WTC11 (cell line): ENCODE results near the gene MSX1. TPM values are rescaled to one million over a fixed set of nuclear protein-coding genes. Genes with fewer than 3 reads are reported as not detected.

Experiments used
- ATAC-seq: fragments of 200-7000 bp; cut with Tn5 transposase; 2 replicates; pipeline ENCODE4 v1.10.0; 2021; ENCODE audit warnings: mild to moderate bottlenecking, moderate library complexity
- CTCF ChIA-PET: fragments of 300-600 bp; sonication (Branson Sonifier 250); formaldehyde crosslinking; loops from one replicate; lab custom pipeline; 2021; ENCODE audit warnings: antibody characterized with exemption; lab: Charles Lee
- POLR2A ChIA-PET: fragments of 350-600 bp; sonication (Branson Sonifier 250); formaldehyde crosslinking; loops from one replicate; lab custom pipeline; 2021; ENCODE audit warnings: antibody characterized with exemption; lab: Charles Lee
- DNase-seq: peaks from one replicate; pipeline ENCODE4 v3.0.0; 2021; ENCODE audit warnings: low spot score
- H3K27ac Mint-ChIP-seq: 2 replicates; pipeline ENCODE4 v1.8.0; 2021; ENCODE audit warnings: mixed read lengths
- H3K27me3 Mint-ChIP-seq: 2 replicates; pipeline ENCODE4 v1.8.0; 2021; ENCODE audit warnings: low read depth, mild to moderate bottlenecking, moderate library complexity, mixed read lengths
- H3K36me3 Mint-ChIP-seq: 2 replicates; pipeline ENCODE4 v1.8.0; 2021; ENCODE audit warnings: mixed read lengths
- H3K4me1 Mint-ChIP-seq: 2 replicates; pipeline ENCODE4 v1.8.0; 2022; ENCODE audit warnings: mixed read lengths
- H3K4me3 Mint-ChIP-seq: 2 replicates; pipeline ENCODE4 v1.8.0; 2021; ENCODE audit warnings: mild to moderate bottlenecking, moderate library complexity, mixed read lengths
- H3K9me3 Mint-ChIP-seq: 2 replicates; pipeline ENCODE4 v1.8.0; 2021; ENCODE audit warnings: mixed read lengths
- CDX4 ChIP-seq: fragments of 250-450 bp; sonication (Bioruptor Pico); IDR thresholded peaks from 2 replicates; pipeline ENCODE4 v1.9.0; 2021; ENCODE audit warnings: moderate library complexity, mild to moderate bottlenecking, inconsistent platforms, borderline replicate concordance
- CTCF ChIP-seq: fragments of 200-600 bp; IDR thresholded peaks from 2 replicates; pipeline ENCODE4 v1.8.0; 2022; ENCODE audit warnings: antibody characterized with exemption
- IRF1 ChIP-seq: sonication (generic); formaldehyde crosslinking; IDR thresholded peaks from 2 replicates; pipeline ENCODE4 v1.8.0; 2023; ENCODE audit warnings: missing genetic modification reagents
- IRF2 ChIP-seq: sonication (generic); formaldehyde crosslinking; IDR thresholded peaks from 2 replicates; pipeline ENCODE4 v1.8.0; 2022; ENCODE audit warnings: low read depth, missing genetic modification reagents, borderline replicate concordance
- MYBL2 ChIP-seq: sonication (generic); formaldehyde crosslinking; IDR thresholded peaks from 2 replicates; pipeline ENCODE4 v1.8.1; 2023; ENCODE audit warnings: mild to moderate bottlenecking, moderate library complexity, missing genetic modification reagents
- NR1H2 ChIP-seq: sonication (generic); formaldehyde crosslinking; IDR thresholded peaks from 2 replicates; pipeline ENCODE4 v1.9.0; 2021; ENCODE audit warnings: mild to moderate bottlenecking, moderate library complexity, missing genetic modification reagents
- PRDM15 ChIP-seq: sonication (generic); formaldehyde crosslinking; IDR thresholded peaks from 2 replicates; pipeline ENCODE4 v1.8.0; 2022; ENCODE audit warnings: missing genetic modification reagents
- PREB ChIP-seq: sonication (generic); formaldehyde crosslinking; IDR thresholded peaks from 2 replicates; pipeline ENCODE4 v1.8.1; 2022; ENCODE audit warnings: mild to moderate bottlenecking, missing genetic modification reagents, moderate library complexity, borderline replicate concordance
- RELA ChIP-seq: sonication (generic); formaldehyde crosslinking; IDR thresholded peaks from 2 replicates; pipeline ENCODE4 v1.8.1; 2022; ENCODE audit warnings: missing genetic modification reagents, mild to moderate bottlenecking, borderline replicate concordance
- STAT6 ChIP-seq: sonication (generic); formaldehyde crosslinking; conservative IDR thresholded peaks from 2 replicates; pipeline ENCODE4 v1.8.1; 2023; ENCODE audit warnings: mild to moderate bottlenecking, low read depth, missing genetic modification reagents, moderate library complexity
- TCF7 ChIP-seq: sonication (generic); formaldehyde crosslinking; IDR thresholded peaks from 2 replicates; pipeline ENCODE4 v1.8.0; 2022; ENCODE audit warnings: mild to moderate bottlenecking, low read depth, missing genetic modification reagents, moderate library complexity
- TEAD4 ChIP-seq: sonication (generic); formaldehyde crosslinking; IDR thresholded peaks from 2 replicates; pipeline ENCODE4 v1.8.0; 2022; ENCODE audit warnings: mild to moderate bottlenecking, missing genetic modification reagents
- ZBTB21 ChIP-seq: sonication (generic); formaldehyde crosslinking; IDR thresholded peaks from 2 replicates; pipeline ENCODE4 v1.8.1; 2023; ENCODE audit warnings: mild to moderate bottlenecking, missing genetic modification reagents, borderline replicate concordance
- ZBTB43 ChIP-seq: sonication (generic); formaldehyde crosslinking; IDR thresholded peaks from 2 replicates; pipeline ENCODE4 v1.8.1; 2023; ENCODE audit warnings: mild to moderate bottlenecking, missing genetic modification reagents
- ZNF138 ChIP-seq: sonication (generic); formaldehyde crosslinking; conservative IDR thresholded peaks from 2 replicates; pipeline ENCODE4 v1.8.1; 2022; ENCODE audit warnings: mild to moderate bottlenecking, moderate library complexity, missing genetic modification reagents
- ZNF219 ChIP-seq: sonication (generic); formaldehyde crosslinking; IDR thresholded peaks from 2 replicates; pipeline ENCODE4 v1.8.0; 2023; ENCODE audit warnings: missing genetic modification reagents, mild to moderate bottlenecking, borderline replicate concordance
- ZNF425 ChIP-seq: fragments of 250-450 bp; sonication (Bioruptor Pico); conservative IDR thresholded peaks from 2 replicates; pipeline ENCODE4 v1.9.0; 2021; ENCODE audit warnings: mild to moderate bottlenecking
- total RNA-seq: library from RNA; stranded (reverse); gene quantifications from 3 replicates; pipeline ENCODE4 v1.2.3, GENCODE V29; 2021

The MSX1 gene
- total RNA-seq, 1 experiment from 2014 or later: 0.28 TPM

- TF ChIP-seq IRF1 (CRISPR knock-in tag): no peak
- no peak for TF ChIP-seq TEAD4 (CRISPR knock-in tag)
- TF ChIP-seq ZBTB43 (CRISPR knock-in tag): no peak
- TF ChIP-seq, all 79 proteins: peak for 0
Measured at GRCh38 chr4:4874254-4874653, 14.8 kb downstream of the MSX1 start (continued).

GRCh38 chr4:4875147-4875546 is 15.7 kb downstream of the MSX1 start:
- TF ChIP-seq MYBL2 (no peak), RELA (CRISPR knock-in tag) (no peak), ZNF138 (CRISPR knock-in tag) (no peak), CDX4 (CRISPR knock-in tag) (no peak), PREB (CRISPR knock-in tag) (no peak), ZBTB43 (CRISPR knock-in tag) (no peak), ZNF219 (CRISPR knock-in tag) (no peak), ZBTB21 (no peak), STAT6 (CRISPR knock-in tag) (no peak), PRDM15 (CRISPR knock-in tag) (no peak), ZNF425 (CRISPR knock-in tag) (no peak), IRF2 (CRISPR knock-in tag) (no peak), TCF7 (CRISPR knock-in tag) (no peak), CTCF (no peak), NR1H2 (CRISPR knock-in tag) (no peak), TEAD4 (CRISPR knock-in tag) (no peak)
- H3K27me3 Mint-ChIP-seq: peaks cover 19% of the 10 kb centered on the region
- POLR2A ChIA-PET: no interaction called here
- CTCF ChIA-PET: interaction anchor here (0.7 to 1.2 kb wide), 4 partner anchors 10 to 490 kb away, joined by 3 to 4 read pairs (median 3); no protein-coding TSS in a partner anchor
- no peak overlapping the region for H3K27ac Mint-ChIP-seq
- no peaks in the 10 kb centered on the region for H3K36me3 Mint-ChIP-seq
- no peak overlapping the region for H3K4me3 Mint-ChIP-seq
- H3K4me1 Mint-ChIP-seq: peaks cover 28% of the 10 kb centered on the region
- DNase-seq (no peak), ATAC-seq (no peak)
- H3K9me3 Mint-ChIP-seq: no peaks in the 10 kb centered on the region
